ENCODE data around the gene GRB10.

DNA sequence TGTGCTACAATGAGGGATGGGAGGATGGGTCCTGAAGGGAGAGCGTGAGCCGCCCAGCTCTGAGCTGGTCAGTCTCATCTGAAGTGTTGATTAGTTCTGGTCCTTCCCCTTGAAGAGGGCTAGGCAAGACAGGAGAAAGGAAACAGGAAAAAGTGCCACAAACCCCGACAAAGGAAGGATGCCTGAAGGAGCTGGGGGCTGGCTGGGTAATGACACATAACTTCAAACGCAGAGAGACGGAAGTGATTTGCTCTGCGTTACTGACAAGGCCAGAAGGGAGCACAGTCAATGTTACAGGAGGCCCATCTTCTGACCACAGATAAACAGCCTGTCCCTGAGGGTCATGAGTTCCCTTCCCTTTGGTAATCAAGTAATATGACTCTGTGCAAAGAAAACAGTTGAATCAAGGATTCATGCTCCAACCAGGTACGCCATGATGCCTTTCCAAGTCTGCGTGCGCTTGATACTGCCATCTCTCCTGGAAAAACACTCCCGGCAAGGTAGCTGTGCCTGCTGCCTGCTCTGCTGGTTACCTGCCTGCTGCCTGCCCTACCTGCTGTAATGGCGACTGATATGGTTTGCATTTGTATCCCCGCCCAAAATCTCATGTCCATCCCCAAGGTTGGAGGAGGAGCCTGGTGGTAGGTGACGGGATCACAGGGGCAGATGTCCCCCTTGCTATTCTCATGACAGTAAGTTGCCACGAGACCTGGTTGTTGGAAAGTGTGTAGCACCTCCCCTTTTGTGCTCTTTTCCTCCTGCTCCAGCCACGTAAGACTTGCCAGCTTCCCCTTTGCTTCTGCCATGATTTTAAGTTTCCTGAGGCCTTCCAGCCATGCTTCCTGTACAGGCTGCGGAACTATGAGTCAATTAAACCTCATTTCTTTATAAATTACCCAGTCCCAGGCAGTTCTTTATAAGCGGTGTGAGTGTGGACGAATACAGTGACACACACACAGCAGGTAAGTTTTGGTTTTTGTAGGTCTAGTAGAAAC is 57.9 kb downstream of the GRB10 start:
- no peak for TF ChIP-seq MAFK (IDR thresholded peaks at IDR 0.05; ENCODE audit: partially characterized antibody)
- TF ChIP-seq POLR2A (IDR thresholded peaks at IDR 0.05; ENCODE audit: low read length) = no peak
- no peak for TF ChIP-seq MYC (IDR thresholded peaks at IDR 0.05; ENCODE audit: borderline replicate concordance, low read length)
- TF ChIP-seq, protein P1, sequence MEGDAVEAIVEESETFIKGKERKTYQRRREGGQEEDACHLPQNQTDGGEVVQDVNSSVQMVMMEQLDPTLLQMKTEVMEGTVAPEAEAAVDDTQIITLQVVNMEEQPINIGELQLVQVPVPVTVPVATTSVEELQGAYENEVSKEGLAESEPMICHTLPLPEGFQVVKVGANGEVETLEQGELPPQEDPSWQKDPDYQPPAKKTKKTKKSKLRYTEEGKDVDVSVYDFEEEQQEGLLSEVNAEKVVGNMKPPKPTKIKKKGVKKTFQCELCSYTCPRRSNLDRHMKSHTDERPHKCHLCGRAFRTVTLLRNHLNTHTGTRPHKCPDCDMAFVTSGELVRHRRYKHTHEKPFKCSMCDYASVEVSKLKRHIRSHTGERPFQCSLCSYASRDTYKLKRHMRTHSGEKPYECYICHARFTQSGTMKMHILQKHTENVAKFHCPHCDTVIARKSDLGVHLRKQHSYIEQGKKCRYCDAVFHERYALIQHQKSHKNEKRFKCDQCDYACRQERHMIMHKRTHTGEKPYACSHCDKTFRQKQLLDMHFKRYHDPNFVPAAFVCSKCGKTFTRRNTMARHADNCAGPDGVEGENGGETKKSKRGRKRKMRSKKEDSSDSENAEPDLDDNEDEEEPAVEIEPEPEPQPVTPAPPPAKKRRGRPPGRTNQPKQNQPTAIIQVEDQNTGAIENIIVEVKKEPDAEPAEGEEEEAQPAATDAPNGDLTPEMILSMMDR (IDR thresholded peaks at IDR 0.05) = no peak
- TF ChIP-seq PHF8 (IDR thresholded peaks at IDR 0.05; ENCODE audit: borderline replicate concordance, low read depth) = no peak
- no peak for TF ChIP-seq RFX5 (IDR thresholded peaks at IDR 0.05)
- TF ChIP-seq, protein P2, sequence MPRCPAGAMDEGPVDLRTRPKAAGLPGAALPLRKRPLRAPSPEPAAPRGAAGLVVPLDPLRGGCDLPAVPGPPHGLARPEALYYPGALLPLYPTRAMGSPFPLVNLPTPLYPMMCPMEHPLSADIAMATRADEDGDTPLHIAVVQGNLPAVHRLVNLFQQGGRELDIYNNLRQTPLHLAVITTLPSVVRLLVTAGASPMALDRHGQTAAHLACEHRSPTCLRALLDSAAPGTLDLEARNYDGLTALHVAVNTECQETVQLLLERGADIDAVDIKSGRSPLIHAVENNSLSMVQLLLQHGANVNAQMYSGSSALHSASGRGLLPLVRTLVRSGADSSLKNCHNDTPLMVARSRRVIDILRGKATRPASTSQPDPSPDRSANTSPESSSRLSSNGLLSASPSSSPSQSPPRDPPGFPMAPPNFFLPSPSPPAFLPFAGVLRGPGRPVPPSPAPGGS (IDR thresholded peaks at IDR 0.05) = no peak
- no peak for TF ChIP-seq TP53 (CRISPR knock-in tag; IDR thresholded peaks at IDR 0.05)

All from A549 (cell line).